GM15510 (cell line): Measurements from ENCODE around the gene UPK1B.

Experiments
- POLR2A ChIP-seq: IDR thresholded peaks from 3 replicates; pipeline ENCODE4 v1.6.1; 2011; ENCODE audit warnings: borderline replicate concordance; ENCODE audit not compliant: insufficient read length; ENCODE audit errors: extremely low read depth

Gene UPK1B

DNA sequence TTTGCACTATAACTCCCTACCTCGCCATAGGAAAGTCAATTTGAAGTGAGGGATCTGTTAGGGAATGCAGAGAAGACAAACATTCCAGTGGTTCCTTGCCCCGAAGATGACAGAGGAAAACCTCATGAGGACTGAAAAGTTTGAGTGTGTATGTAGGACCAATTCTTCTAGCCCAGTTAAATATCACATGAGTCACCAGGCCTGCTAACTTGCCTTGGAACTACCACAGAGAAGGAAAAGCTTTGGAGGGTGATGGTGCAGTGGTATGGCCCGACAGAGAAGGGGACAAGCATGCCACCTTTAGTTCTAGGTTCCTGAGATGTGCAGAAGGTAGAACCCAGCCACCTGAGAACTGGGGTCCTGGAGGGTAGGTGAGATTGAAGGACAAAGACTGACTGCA is 2.6 kb upstream of the UPK1B start:
- no peak for TF ChIP-seq POLR2A

GRCh38 chr3:119175872-119176756 is 2.7 kb downstream of the UPK1B start:
- TF ChIP-seq POLR2A = no peak

DNA sequence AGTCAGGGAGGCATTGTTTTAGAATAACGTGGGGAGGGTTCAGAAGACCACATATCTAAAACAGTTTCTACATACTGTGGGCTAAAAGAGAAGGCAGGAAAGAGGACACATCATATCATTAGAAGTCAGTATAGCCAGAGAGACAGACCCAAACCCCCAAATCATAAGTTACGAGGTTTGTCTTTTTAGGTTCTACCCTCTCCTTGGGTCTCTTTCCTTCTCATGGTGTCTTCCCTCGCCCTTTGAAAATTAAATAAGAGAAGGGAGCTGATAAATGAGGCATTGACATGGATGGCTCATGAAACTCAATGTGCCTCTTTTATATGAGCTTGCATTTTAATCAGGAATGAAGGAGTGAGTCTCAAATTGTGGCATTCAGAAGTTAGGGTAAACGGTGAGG is 3.4 kb downstream of the UPK1B start:
- TF ChIP-seq POLR2A = no peak

- no peak for TF ChIP-seq POLR2A
Observed at GRCh38 chr3:119177321-119177720, 3.9 kb downstream of the UPK1B start.

GRCh38 chr3:119181765-119182164 is 8.4 kb downstream of the UPK1B start:
- no peak for TF ChIP-seq POLR2A

DNA sequence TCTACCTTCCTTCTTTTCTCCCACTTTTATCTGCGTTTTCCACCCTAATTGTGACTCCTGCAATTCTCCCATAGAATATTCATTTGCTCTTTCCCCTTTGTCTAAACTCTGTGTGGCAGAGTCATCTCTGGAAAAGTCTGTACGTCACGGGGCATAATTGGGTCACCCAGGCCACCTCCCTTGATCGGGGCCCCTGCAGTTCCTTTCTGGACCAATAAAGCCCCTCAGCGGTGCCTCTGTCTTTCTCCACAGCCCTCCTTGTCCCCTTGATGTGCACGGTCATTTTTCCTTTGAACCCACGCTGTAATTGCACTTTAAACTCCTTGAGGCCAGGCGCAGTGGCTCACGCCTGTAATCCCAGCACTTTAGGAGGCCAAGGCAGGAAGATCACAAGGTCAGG is 10.7 kb downstream of the UPK1B start:
- no peak for TF ChIP-seq POLR2A

GRCh38 chr3:119184796-119185570 is 11.6 kb downstream of the UPK1B start:
- TF ChIP-seq POLR2A = no peak

- no peak for TF ChIP-seq POLR2A
Observed at GRCh38 chr3:119187266-119187665, 13.9 kb downstream of the UPK1B start.

GRCh38 chr3:119191800-119192199 is 18.4 kb downstream of the UPK1B start:
- TF ChIP-seq POLR2A = no peak

GRCh38 chr3:119194237-119195150 is 21.1 kb downstream of the UPK1B start:
- no peak for TF ChIP-seq POLR2A

DNA sequence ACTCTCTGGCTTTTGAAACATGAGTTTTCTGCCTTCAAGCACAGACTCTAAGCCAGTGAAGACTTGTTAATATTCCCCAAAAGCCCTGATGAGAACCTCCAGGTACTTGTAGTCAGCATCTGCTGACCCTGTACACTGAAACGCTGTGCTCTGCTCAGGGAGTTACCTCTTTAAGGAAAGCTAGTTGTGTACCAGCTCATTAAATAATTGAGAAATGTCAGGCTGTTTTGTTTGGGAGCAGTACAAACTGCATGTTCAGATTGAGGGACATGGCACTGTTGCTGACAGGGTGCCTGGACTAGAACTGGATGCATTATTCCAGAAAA is 21.7 kb downstream of the UPK1B start:
- TF ChIP-seq POLR2A = no peak

- TF ChIP-seq POLR2A = no peak
Observed at GRCh38 chr3:119195911-119196310, 22.5 kb downstream of the UPK1B start.

DNA sequence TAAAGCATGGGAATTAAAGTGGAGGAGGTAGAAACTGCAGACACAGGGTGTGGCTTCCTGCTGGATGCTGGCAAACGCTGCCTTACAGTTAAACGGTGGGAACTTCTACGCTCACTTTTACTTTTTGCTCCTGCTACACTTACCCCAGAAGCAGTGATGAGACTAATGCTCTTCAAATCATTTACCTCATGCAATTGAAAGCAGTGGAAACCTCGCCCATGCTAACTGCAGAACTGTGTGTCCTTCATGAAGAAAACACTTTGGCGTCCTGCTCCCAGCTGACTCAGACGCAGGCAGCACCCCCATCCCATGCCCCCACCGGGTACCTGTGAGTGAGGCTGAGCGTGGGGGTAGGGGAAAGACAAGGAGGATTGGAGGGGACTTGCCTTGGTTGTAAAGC is 31.8 kb downstream of the UPK1B start:
- TF ChIP-seq POLR2A = no peak

GRCh38 chr3:119205685-119206084 is 32.3 kb downstream of the UPK1B start:
- TF ChIP-seq POLR2A = no peak

- TF ChIP-seq POLR2A = no peak
Observed at GRCh38 chr3:119206611-119207511, 33.5 kb downstream of the UPK1B start.

DNA sequence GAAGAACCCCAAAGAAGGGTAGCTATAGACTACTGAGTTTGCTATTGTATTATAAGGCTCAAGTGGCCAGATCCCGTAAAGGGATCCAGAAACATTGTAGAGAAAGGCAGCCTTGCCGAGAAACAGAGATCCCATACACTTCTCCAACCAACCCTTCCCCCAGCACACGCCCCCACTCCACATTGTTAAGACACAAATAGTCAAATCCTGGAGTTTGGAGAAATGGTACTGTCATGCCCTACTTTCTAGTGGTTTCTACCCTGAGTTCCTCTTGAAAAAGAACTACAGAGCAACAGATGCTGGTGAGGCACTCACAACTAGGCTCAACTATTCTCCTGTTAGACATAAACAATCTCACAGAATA is 34.1 kb downstream of the UPK1B start:
- TF ChIP-seq POLR2A = no peak
